Measurements from ENCODE around the gene ZW10. TPM values are rescaled to one million over a fixed set of nuclear protein-coding genes. Genes with fewer than 3 reads are reported as not detected.
A peak's percentile ranks its signal among the peaks of the same experiment; 100 is the strongest.
"Not testable (repeated sequence)": the region's sequence is repeated elsewhere in the genome, so short reads cannot be mapped to it uniquely, and the experiment has no call there.

ZW10 gene
- total RNA-seq = 14.0 TPM

DNA sequence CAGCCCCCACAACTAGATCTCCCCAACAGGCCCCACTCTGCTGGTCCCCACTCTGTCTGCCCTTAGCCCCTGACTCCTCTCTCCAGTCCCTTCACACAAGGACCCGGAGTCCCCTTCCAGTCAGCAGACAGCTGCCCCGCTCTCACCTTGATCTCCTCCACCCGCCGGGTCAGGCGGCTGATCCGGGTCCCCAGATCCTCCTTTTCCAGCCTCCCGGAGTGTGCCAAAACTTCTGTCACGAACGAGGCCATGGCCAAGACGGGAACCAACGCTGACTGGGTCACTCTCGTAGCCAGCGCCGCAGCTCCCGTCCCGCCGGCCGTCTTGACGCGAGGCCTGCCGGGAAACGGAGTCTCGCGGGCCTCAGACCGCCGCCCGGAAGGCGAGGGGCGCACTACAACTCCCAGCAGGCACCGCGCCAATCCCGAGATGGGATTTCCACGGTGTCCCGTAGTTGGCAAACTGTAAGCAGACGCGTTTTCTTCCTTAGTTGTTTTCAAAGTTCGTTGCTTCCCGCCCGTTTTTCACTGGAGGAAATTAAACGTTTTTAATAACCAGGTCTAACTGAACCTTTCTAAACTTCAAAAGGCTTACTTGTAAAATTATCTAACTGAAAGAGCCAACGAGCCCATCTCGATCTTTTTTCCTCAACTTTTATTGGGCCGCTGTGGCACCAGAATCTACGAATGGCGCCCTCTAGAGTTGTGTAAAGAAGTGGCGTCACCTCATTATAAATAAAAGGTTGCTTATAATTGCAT, at the start of gene ZW10:
Gene ZW10, minus strand, starts transcription at position 277 of the 758 bp plus-strand sequence. Its CDS starts 26 bp downstream, at position 251.
- DNase-seq = peak; percentile 92

DNA sequence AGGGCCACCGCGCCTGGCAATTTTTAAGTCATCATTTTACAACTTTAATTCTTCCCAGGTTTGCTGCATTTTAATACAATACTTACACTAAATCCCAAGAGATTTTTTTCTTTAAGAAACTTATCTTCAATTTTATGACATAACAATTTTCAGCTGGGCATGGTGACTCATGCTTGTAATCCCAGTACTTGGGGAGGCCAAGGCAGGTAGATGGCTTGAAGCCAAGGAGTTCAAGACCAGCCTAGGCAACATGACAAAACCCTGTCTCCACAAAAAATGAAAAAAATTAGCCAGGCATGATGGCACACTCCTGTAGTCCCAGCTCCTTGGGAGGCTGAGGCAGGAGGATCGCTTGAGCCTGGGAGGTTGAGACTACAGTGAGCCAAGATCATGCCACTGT, 44.9 kb upstream of the ZW10 start:
- no peak for DNase-seq

DNA sequence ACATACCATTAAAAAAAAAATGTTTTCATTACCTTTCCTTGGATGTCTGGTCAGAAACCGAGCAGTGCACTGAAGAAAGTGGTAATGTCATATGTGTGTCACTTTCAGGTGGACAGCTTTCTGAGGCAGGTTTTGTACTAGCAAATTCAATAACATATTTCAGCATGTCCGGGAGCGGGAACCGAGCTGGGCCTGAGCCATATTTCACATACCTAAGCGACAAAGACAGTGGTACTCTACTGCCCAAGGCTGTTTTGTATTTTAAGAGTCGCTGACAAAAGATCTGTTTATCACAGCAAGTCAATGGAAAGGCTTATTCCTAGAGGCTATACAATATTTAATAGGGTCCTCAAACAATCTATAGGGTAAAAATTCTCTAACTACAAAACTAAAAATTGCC, 44.1 kb upstream of the ZW10 start:
- no peak for DNase-seq

GRCh38 chr11:113817162-113817561, 43.7 kb upstream of the ZW10 start:
- no peak for DNase-seq

DNA sequence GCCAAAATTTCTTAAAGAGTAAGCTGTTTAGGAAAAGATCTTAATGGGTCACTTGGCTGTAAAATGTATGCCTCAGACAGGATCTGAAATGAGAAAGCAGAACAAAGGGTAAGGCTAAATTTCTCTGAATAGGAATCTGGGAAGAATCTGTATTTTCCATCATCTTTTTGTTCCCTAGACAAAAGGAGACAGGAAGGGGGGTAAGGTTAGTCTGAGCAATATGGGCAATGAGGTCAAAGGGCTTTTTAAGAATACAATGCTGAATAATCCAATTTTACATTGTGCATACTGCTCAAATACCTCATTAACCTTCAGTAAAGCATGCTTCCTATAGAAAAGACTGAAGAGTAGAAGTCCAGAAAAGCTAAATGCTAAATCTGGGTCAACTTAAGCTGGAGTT, 40.7 kb upstream of the ZW10 start:
- DNase-seq = no peak

DNA sequence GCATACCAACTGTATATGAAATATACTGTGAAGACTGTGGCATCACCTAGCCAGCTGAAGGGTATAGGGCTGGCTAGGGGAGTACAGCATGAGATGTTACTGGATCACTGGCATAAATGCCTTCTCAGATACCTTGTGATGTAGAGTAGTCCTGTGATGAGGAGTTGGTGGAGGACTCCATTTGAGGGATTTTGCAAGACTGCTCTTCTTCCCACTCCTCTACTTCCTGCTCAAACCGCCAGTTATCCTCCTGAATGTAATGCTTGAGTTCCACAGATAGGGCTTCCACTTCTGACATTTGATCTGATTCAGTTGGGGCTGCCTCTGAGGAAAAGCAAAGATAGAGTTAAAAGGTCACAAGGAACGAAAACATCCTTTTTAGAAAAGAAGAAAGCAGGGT, 35.4 kb upstream of the ZW10 start:
- DNase-seq = no peak

DNA sequence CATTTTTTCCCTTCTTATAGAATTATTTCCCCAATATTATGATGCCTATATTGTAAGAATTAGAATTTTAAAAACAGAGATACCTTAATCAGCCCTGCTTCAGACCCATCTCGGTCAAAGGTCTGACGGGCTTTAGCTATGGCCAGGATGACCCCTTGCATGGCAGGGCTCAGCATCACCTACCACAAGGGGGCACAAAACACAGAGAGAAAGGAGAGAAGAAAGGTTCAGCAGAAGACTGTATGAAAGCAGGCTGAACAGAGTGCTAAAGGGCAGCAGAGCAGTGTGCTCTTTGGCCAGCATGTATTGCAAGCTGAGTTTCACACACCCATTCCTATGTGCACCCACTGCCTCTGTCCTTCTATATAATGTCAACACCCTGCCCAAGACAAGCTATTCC, 32.9 kb upstream of the ZW10 start:
- no peak for DNase-seq

- DNase-seq = no peak
Measured at GRCh38 chr11:113805640-113806039, 32.1 kb upstream of the ZW10 start.

- no peak for DNase-seq
Measured at GRCh38 chr11:113802621-113803020, 29.1 kb upstream of the ZW10 start.

- no peak for DNase-seq
Measured at GRCh38 chr11:113796663-113797259, 23.3 kb upstream of the ZW10 start.

DNA sequence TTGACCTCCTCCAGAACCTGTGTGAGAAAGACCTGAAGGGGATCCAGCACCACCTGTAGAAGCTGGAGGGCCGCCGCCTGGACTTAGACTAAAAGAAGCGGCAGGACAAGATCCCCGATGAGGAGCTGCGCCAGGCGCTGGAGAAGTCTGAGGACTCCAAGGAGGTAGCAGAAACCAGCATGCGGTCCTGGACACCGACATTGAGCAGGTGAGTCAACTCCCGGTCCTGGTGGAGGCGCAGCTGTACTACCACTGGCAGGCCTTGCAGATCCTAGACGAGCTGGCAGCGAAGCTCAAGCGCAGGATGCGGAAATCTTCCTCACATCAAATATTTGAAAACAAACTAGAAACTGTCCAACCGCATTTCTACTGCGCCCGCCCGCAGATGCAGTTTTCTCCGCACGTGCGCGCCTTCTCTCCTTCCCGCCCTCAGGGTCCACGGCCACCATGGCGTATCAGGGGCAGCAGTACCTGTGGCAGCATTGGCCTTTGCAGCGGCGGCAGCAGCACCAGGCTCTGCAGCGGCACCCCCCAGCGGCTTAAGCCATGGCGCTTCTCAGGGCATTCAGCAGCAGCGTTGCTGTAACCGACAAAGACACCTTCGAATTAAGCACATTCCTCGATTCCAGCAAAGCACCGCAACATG, 16.3 kb upstream of the ZW10 start:
- no peak for DNase-seq

GRCh38 chr11:113789016-113789415, 15.5 kb upstream of the ZW10 start:
- not testable (repeated sequence) for DNase-seq

GRCh38 chr11:113782134-113782533, 8.6 kb upstream of the ZW10 start:
- DNase-seq = no peak

- DNase-seq = no peak
Measured at GRCh38 chr11:113781682-113782081, 8.2 kb upstream of the ZW10 start.

DNA sequence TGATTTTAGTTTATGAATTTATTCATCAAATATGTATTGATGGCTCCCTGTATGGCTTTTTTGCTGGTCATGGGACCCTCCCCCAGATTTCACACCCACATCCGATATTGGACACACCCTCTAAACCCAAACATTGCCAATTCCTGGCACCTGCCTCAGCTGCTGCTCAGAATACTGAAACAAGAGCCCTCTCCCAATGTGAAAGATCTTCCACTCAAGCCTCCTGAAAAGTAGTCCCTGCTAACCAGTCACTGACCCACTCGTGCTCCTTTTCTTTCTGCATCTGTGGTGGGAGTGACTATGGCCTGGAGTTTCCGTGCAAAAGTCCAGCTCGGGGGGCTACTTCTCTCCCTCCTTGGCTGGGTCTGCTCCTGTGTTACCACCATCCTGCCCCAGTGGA, 6.0 kb upstream of the ZW10 start, which contains the start of gene CLDN25:
Gene CLDN25, plus strand, starts transcription at position 301 of the 400 bp plus-strand sequence. Its CDS starts 0 bp downstream, at position 301.
- no peak for DNase-seq

- peak; percentile 83 for DNase-seq
Measured at GRCh38 chr11:113778111-113778910, 4.8 kb upstream of the ZW10 start.

DNA sequence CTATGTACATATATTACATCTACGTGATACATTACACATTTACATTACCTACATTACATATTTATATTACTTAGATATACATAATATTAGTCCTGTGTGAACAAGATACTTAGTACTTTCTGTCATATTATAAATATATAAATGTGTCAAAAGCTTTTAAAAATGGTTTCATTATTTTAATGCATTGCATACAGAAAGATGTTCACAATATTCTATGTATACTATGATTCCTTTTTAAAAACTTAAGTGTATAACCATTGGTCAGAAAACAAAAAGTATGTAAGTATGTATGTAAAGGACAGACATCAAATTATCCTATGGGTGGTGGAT, 647 bp upstream of the ZW10 start:
- no peak for DNase-seq

- no peak for DNase-seq
Measured at GRCh38 chr11:113773092-113773415, 438 bp downstream of the ZW10 start.

GRCh38 chr11:113771964-113772363, 1.5 kb downstream of the ZW10 start:
- no peak for DNase-seq

DNA sequence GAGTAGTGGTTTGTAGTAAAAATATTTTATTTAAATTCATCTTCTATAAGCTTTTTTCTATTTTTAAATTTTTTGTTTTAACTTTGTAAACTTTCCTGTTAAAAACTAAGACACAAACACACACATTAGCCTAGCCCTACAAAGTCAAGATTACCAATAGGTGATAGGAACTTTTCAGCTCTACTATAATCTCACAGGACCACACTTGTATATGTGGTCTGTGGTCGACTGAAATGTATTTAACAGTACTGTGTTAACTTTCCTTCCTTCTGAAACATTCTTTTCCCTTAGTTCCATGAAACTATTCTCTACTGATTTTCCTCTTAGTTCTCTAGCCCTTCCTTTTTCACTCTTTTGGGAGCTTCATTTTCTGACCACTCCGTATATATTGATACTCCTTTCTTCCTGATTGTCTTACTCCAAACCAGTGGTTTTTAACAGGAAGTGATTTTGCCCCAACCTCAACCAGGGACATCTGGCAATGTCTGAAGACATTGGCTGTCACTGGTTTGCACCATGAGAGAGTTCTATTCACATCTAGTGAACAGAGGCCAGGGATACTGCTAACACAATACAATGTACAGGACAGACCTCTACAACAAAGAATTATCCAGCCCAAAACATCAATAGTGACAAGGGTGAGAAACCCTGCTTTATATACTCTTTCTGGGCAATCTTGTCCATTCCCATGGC, 8.8 kb downstream of the ZW10 start:
- no peak for DNase-seq

DNA sequence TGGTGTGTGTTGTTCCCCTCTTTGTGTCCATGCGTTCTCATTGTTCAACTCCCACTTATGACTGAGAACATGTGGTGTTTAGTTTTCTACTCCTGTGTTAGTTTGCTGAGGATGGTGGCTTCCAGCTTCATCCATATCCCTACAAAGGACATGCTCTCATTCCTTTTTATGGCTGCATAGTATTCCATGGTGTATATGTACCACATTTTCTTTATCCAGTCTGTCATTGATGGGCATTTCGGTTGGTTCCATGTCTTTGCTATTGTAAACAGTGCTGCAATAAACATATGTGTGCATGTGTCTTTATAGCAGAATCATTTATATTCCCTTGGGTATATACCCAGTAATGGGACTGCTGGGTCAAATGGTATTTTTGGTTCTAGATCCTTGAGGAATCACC, 10.5 kb downstream of the ZW10 start:
- not testable (repeated sequence) for DNase-seq

DNA sequence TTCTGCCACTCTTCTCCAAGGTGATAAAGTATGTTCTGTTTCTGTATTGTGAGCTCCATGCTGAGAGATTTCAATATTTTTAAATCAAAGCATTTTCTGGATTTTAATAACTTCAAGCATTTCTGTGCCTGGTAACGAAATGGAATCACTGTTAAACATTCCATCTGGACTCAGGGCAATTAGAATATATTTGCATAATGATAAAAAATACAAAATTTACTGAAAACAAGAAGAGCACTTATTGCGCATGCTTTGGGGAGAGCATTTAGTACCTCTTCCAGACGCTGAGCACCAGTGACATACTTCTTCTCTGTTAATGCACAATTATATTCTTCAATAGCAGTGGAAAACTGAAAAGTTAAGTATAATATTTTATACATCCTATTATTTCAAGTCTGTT, 13.3 kb downstream of the ZW10 start:
- no peak for DNase-seq
